Activated CD8-positive, alpha-beta memory T cell treated with anti-CD3 and anti-CD28 coated beads for 48 hours (primary cell): ENCODE measurements around the gene TWF2.
"Not testable (repeated sequence)": the region's sequence is repeated elsewhere in the genome, so short reads cannot be mapped to it uniquely, and the experiment has no call there.

Experiments
- DNase-seq, 3 experiments: peaks; one replicate each; pipeline ENCODE4 v3.0.0-alpha.2; 2020; ENCODE audit warnings: low read depth in 2 of 3, low spot score in 2 of 3

Gene TWF2

GRCh38 chr3:52238761-52239701, at the start of gene TWF2:
TWF2 (minus strand) TSS chr3:52239158; CDS start chr3:52239016, 142 bp downstream.
- DNase-seq, result peak; percentile 78 to 86 (median 80)

GRCh38 chr3:52288674-52289073, 49.7 kb upstream of the TWF2 start:
- DNase-seq, result no peak

GRCh38 chr3:52286777-52287110, 47.8 kb upstream of the TWF2 start:
- DNase-seq, result no peak

- DNase-seq, result not testable (repeated sequence)
These were observed 45.1 kb upstream of the TWF2 start for GRCh38 chr3:52284051-52284450.

GRCh38 chr3:52283306-52283705, 44.3 kb upstream of the TWF2 start:
- no peak for DNase-seq

GRCh38 chr3:52281981-52282801, 43.2 kb upstream of the TWF2 start:
- DNase-seq, result no peak

GRCh38 chr3:52280050-52280461, 41.1 kb upstream of the TWF2 start:
- DNase-seq, result no peak

GRCh38 chr3:52279596-52279995, 40.6 kb upstream of the TWF2 start:
- no peak for DNase-seq

GRCh38 chr3:52278510-52279069, 39.6 kb upstream of the TWF2 start, which contains the start of gene WDR82:
WDR82 (minus strand) TSS chr3:52278649; CDS start chr3:52278361, 288 bp downstream.
- peak; percentile 98 to 99 (median 98) for DNase-seq

GRCh38 chr3:52277972-52278509, 39.1 kb upstream of the TWF2 start:
- peak in 2 of 3 experiments; percentile 36 to 45 for DNase-seq

- peak; percentile 55 to 72 (median 61) for DNase-seq
These were observed 38.4 kb upstream of the TWF2 start for GRCh38 chr3:52277071-52277964.

- not testable (repeated sequence) for DNase-seq
These were observed 35.8 kb upstream of the TWF2 start for GRCh38 chr3:52274781-52275180.

- no peak for DNase-seq
These were observed 33.9 kb upstream of the TWF2 start for GRCh38 chr3:52272831-52273230.

- not testable (repeated sequence) for DNase-seq
These were observed 33.2 kb upstream of the TWF2 start for GRCh38 chr3:52272172-52272571.

- no peak for DNase-seq
These were observed 31.3 kb upstream of the TWF2 start for GRCh38 chr3:52270252-52270754.

GRCh38 chr3:52269776-52270175, 30.8 kb upstream of the TWF2 start:
- DNase-seq, result no peak

- no peak for DNase-seq
These were observed 29.1 kb upstream of the TWF2 start for GRCh38 chr3:52268036-52268435.

GRCh38 chr3:52265387-52265786, 26.4 kb upstream of the TWF2 start:
- DNase-seq, result no peak

GRCh38 chr3:52262447-52262846, 23.5 kb upstream of the TWF2 start:
- no peak for DNase-seq

- DNase-seq, result no peak
These were observed 20.5 kb upstream of the TWF2 start for GRCh38 chr3:52259448-52259847.
